Measurements from ENCODE around the gene TRPV3. TPM values are rescaled to one million over a fixed set of nuclear protein-coding genes. Genes with fewer than 3 reads are reported as not detected.

Gene TRPV3
- total and polyA plus RNA-seq, 2 donors (not counting 3 experiments of a cell fraction or from before 2014, with no cell fraction given), result 0.01 TPM; not detected in 1

DNA sequence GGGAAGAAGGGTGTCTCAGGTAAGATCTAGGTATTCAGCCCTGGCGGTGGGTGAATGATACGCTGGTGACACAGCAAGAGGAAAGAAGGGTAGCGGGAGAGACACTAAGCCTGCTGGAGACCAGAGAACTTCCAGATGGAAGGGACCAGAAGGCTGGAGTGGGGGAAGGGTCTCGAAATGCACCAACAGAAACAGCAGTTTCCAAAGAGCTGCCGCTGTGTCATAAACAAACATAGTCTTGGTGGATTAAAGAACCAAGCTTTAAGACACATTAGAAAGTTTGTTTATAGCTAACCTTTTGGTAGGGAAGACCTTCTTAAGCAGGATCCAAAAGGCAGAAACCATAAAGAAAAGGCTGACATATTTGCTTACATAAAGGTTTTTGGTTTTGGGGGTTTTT, 20.9 kb downstream of the TRPV3 start:
- intact Hi-C loops (cut with micrococcal nuclease) (no loop called here), dilution Hi-C loops (cut with MboI; ENCODE audit: extremely low pct_ligation_motif_present, low sequenced_read_pairs) (no loop called here)
- Histone ChIP-seq H3K27me3 (ENCODE audit: control insufficient read depth in 2 of 2, insufficient read depth in 2 of 2, low read length in 2 of 2) (no peaks in the 10 kb centered on the region), H3K4me3 (replicated peaks in 1 of 3; ENCODE audit: insufficient read depth in 1 of 3, low read depth in 1 of 3, low read length in 3 of 3) (no peak overlapping the region), H4K20me1 (replicated peaks; ENCODE audit: control insufficient read depth, extremely low read depth, insufficient read depth, low read length) (no peaks in the 10 kb centered on the region), H3K36me3 (ENCODE audit: control insufficient read depth in 2 of 2, extremely low read depth in 1 of 2, insufficient read depth in 2 of 2, low read length in 2 of 2) (no peaks in the 10 kb centered on the region), H3K27ac (ENCODE audit: insufficient read depth, low read depth, low read length) (no peak overlapping the region), H2AFZ (ENCODE audit: low read depth, low read length) (no peak overlapping the region), H3K9ac (replicated peaks; ENCODE audit: extremely low read depth, insufficient read depth, low read length) (no peak overlapping the region), H3K9me1 (replicated peaks; ENCODE audit: control insufficient read depth, extremely low read depth, insufficient read depth, low read length) (no peaks in the 10 kb centered on the region), H3K4me1 (ENCODE audit: control insufficient read depth, extremely low read depth, insufficient read depth, low read length) (no peaks in the 10 kb centered on the region), H3K79me2 (ENCODE audit: control insufficient read depth, insufficient read depth, low read length) (no peaks in the 10 kb centered on the region), H3K9me3 (replicated peaks; ENCODE audit: control insufficient read depth, insufficient read depth, low read length) (no peaks in the 10 kb centered on the region), H3K4me2 (ENCODE audit: insufficient read depth, low read length) (no peak overlapping the region)
- no peak for DNase-seq (ENCODE audit: low read depth, low spot score)
- CTCF ChIA-PET, result interaction anchor here (0.8 kb wide), 1 partner anchor 111 kb away, joined by 3 read pairs; no protein-coding TSS in a partner anchor
- POLR2A ChIA-PET, result no interaction called here
- TF ChIP-seq JUN (IDR thresholded peaks at IDR 0.05; ENCODE audit: borderline replicate concordance, insufficient read depth, insufficient read length, low read depth) (no peak), MYC (IDR thresholded peaks at IDR 0.05; ENCODE audit: low read depth, low read length) (no peak), EZH2 (IDR thresholded peaks at IDR 0.05; ENCODE audit: borderline replicate concordance, low read depth, low read length, severe bottlenecking) (no peak), POLR2A (IDR thresholded peaks at IDR 0.05; ENCODE audit: low read depth, low read length) (no peak), MAX (IDR thresholded peaks at IDR 0.05; ENCODE audit: insufficient read depth, insufficient read length) (no peak), POLR2AphosphoS5 (IDR thresholded peaks at IDR 0.05; ENCODE audit: insufficient read depth, low read depth, low read length) (no peak), FOS (IDR thresholded peaks at IDR 0.05; ENCODE audit: borderline replicate concordance, insufficient read depth, low read length) (no peak)
- TF ChIP-seq, protein P1, sequence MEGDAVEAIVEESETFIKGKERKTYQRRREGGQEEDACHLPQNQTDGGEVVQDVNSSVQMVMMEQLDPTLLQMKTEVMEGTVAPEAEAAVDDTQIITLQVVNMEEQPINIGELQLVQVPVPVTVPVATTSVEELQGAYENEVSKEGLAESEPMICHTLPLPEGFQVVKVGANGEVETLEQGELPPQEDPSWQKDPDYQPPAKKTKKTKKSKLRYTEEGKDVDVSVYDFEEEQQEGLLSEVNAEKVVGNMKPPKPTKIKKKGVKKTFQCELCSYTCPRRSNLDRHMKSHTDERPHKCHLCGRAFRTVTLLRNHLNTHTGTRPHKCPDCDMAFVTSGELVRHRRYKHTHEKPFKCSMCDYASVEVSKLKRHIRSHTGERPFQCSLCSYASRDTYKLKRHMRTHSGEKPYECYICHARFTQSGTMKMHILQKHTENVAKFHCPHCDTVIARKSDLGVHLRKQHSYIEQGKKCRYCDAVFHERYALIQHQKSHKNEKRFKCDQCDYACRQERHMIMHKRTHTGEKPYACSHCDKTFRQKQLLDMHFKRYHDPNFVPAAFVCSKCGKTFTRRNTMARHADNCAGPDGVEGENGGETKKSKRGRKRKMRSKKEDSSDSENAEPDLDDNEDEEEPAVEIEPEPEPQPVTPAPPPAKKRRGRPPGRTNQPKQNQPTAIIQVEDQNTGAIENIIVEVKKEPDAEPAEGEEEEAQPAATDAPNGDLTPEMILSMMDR (IDR thresholded peaks at IDR 0.05; ENCODE audit: extremely low read depth in 1 of 2, insufficient read depth in 1 of 2, low read depth in 1 of 2, low read length in 2 of 2), result no peak
- FAIRE-seq, result no peak
- no TSS peak for BruUV-seq (replicated peaks)

Measured in endothelial cell of umbilical vein (primary cell).